Upper lobe of left lung (tissue), 4 donors: ENCODE data around the gene C5orf15.

Experiments
- CTCF ChIP-seq, 6 experiments: fragments of 450-650 bp in 4 of 6; fragments of 200-600 bp in 2 of 6; sonication (generic) in 2 of 6; IDR thresholded peaks; one replicate each; pipeline ENCODE4 v1.5.1; 2016 to 2019; ENCODE audit warnings: antibody characterized with exemption in 6 of 6
- POLR2A ChIP-seq, 4 donors: fragments of 450-650 bp; IDR thresholded peaks; one replicate each; pipeline ENCODE4 v1.5.1; 2016 to 2017; ENCODE audit warnings: antibody characterized with exemption in 4 of 4, mild to moderate bottlenecking in 2 of 4

- TF ChIP-seq POLR2A (IDR thresholded peaks at IDR 0.05) = no peak
- TF ChIP-seq CTCF (IDR thresholded peaks at IDR 0.05) = no peak
Observed at GRCh38 chr5:133918316-133918715, 50.1 kb downstream of the C5orf15 start.
